Fibroblast of skin of scalp (primary cell): Measurements from ENCODE around the gene OTUD6A. TPM values are rescaled to one million over a fixed set of nuclear protein-coding genes. Genes with fewer than 3 reads are reported as not detected.

Source experiments
- DNase-seq: peaks from one replicate; pipeline ENCODE4 v3.0.0-alpha.2; 2013
- polyA plus RNA-seq, 2 experiments: library from polyadenylated mRNA; unstranded; fragments of 120-200 nt; gene quantifications; one replicate each; pipeline ENCODE4 v1.2.1, GENCODE V29; 2013; ENCODE audit not compliant: insufficient read length in 2 of 2

The OTUD6A gene
- polyA plus RNA-seq (2013, experiment 1 of 2; ENCODE audit: insufficient read length), result not detected
- not detected for polyA plus RNA-seq (2013, experiment 2 of 2; ENCODE audit: insufficient read length)

GRCh38 chrX:70062076-70062475, at the start of gene OTUD6A:
TSS of gene OTUD6A (plus strand) at chrX:70062457. CDS start at chrX:70062525, 68 bp downstream.
- no peak for DNase-seq

GRCh38 chrX:70012756-70013155, 49.5 kb upstream of the OTUD6A start:
- DNase-seq, result no peak

GRCh38 chrX:70013466-70014381, 48.5 kb upstream of the OTUD6A start:
- no peak for DNase-seq

- no peak for DNase-seq
Observed at GRCh38 chrX:70016513-70016912, 45.7 kb upstream of the OTUD6A start.

GRCh38 chrX:70022616-70023015, 39.6 kb upstream of the OTUD6A start:
- no peak for DNase-seq

GRCh38 chrX:70025464-70025863, 36.8 kb upstream of the OTUD6A start:
- peak; percentile 25 for DNase-seq

- DNase-seq, result peak; percentile 15
Observed at GRCh38 chrX:70026112-70026850, 36.0 kb upstream of the OTUD6A start.

GRCh38 chrX:70026851-70027200, 35.4 kb upstream of the OTUD6A start:
- no peak for DNase-seq

GRCh38 chrX:70029863-70030262, 32.4 kb upstream of the OTUD6A start:
- DNase-seq, result no peak

GRCh38 chrX:70030301-70030767, 31.9 kb upstream of the OTUD6A start:
- peak; percentile 64 for DNase-seq

GRCh38 chrX:70032792-70033191, 29.5 kb upstream of the OTUD6A start:
- peak; percentile 18 for DNase-seq

GRCh38 chrX:70033348-70034051, 28.8 kb upstream of the OTUD6A start:
- peak; percentile 47 for DNase-seq

- no peak for DNase-seq
Observed at GRCh38 chrX:70034646-70035045, 27.6 kb upstream of the OTUD6A start.

GRCh38 chrX:70038515-70038914, 23.7 kb upstream of the OTUD6A start:
- DNase-seq, result no peak

- DNase-seq, result peak; percentile 12
Observed at GRCh38 chrX:70038951-70039350, 23.3 kb upstream of the OTUD6A start.

GRCh38 chrX:70039758-70040157, 22.5 kb upstream of the OTUD6A start:
- DNase-seq, result peak; percentile 19

- no peak for DNase-seq
Observed at GRCh38 chrX:70041993-70042392, 20.3 kb upstream of the OTUD6A start.

- peak; percentile 25 for DNase-seq
Observed at GRCh38 chrX:70042399-70043371, 19.6 kb upstream of the OTUD6A start.

GRCh38 chrX:70043685-70044084, 18.6 kb upstream of the OTUD6A start:
- no peak for DNase-seq

- DNase-seq, result peak; percentile 21
Observed at GRCh38 chrX:70044541-70045245, 17.6 kb upstream of the OTUD6A start.

GRCh38 chrX:70046978-70047377, 15.3 kb upstream of the OTUD6A start:
- peak; percentile 82 for DNase-seq
